Breast epithelium (tissue), 3 donors: ENCODE measurements around the gene TMEM212.

Experiments
- POLR2A ChIP-seq: fragments of 450-650 bp; IDR thresholded peaks from one replicate; pipeline ENCODE4 v1.6.1; 2016; ENCODE audit warnings: antibody characterized with exemption, mild to moderate bottlenecking, moderate library complexity
- TF ChIP-seq, protein P1 (sequence below), 3 donors: fragments of 450-650 bp; IDR thresholded peaks; one replicate each; pipeline ENCODE4 v1.5.1; 2016 to 2017; ENCODE audit warnings: antibody characterized with exemption in 3 of 3, mild to moderate bottlenecking in 3 of 3, moderate library complexity in 3 of 3

DNA sequence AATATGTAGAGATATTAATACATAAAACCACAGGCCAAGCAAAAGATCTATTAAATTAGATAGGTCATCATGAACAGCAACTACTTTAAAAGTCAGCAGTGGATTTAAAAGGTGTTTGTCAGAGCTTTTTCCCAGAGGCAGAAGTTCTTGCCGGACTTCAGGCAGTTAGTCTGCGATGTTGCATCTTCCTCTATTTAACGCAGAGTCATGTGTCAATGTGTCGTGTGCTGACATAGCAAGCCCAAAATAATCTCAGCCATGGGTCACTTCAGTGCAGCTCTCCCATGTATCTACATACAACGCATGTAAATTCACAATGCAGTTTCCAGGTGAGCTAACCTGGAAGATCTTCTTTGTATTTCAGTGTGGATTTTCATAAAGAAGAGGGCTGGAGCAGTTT is 8.0 kb upstream of the TMEM212 start:
- TF ChIP-seq POLR2A: no peak
- TF ChIP-seq, protein P1, sequence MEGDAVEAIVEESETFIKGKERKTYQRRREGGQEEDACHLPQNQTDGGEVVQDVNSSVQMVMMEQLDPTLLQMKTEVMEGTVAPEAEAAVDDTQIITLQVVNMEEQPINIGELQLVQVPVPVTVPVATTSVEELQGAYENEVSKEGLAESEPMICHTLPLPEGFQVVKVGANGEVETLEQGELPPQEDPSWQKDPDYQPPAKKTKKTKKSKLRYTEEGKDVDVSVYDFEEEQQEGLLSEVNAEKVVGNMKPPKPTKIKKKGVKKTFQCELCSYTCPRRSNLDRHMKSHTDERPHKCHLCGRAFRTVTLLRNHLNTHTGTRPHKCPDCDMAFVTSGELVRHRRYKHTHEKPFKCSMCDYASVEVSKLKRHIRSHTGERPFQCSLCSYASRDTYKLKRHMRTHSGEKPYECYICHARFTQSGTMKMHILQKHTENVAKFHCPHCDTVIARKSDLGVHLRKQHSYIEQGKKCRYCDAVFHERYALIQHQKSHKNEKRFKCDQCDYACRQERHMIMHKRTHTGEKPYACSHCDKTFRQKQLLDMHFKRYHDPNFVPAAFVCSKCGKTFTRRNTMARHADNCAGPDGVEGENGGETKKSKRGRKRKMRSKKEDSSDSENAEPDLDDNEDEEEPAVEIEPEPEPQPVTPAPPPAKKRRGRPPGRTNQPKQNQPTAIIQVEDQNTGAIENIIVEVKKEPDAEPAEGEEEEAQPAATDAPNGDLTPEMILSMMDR (IDR thresholded peaks at IDR 0.05): no peak
